ENCODE measurements around the gene SLC10A6.

SLC10A6 gene

DNA sequence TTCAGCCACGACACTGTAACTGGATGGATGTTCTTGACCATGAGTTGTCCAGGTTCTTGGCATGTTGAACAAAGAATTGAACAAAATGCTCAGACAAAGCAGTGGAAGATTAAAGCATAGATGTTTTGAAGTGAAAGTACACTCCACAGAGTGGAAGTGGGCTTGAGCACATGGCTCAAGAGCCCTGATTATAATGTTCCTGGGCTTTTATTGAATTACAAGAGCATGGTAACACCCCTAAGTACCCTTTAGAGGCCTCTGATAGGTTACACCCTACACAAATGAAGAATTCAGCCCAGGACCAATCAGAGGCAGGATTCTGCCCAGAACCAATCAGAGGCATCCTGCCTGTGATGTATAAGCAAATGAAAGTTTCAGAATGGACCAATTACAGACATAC lies 33.5 kb downstream of the SLC10A6 start:
- no peak overlapping the region for H2AFZ ChIP-seq (ENCODE audit: low read depth)
- no peak overlapping the region for H3K4me3 ChIP-seq (IDR thresholded peaks at IDR 0.05; ENCODE audit: insufficient read depth, low read depth, low read length)
- TF ChIP-seq, protein P1, sequence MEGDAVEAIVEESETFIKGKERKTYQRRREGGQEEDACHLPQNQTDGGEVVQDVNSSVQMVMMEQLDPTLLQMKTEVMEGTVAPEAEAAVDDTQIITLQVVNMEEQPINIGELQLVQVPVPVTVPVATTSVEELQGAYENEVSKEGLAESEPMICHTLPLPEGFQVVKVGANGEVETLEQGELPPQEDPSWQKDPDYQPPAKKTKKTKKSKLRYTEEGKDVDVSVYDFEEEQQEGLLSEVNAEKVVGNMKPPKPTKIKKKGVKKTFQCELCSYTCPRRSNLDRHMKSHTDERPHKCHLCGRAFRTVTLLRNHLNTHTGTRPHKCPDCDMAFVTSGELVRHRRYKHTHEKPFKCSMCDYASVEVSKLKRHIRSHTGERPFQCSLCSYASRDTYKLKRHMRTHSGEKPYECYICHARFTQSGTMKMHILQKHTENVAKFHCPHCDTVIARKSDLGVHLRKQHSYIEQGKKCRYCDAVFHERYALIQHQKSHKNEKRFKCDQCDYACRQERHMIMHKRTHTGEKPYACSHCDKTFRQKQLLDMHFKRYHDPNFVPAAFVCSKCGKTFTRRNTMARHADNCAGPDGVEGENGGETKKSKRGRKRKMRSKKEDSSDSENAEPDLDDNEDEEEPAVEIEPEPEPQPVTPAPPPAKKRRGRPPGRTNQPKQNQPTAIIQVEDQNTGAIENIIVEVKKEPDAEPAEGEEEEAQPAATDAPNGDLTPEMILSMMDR (conservative IDR thresholded peaks at IDR 0.05; ENCODE audit: low read depth, low read length): no peak
- H4K20me1 ChIP-seq (ENCODE audit: insufficient read depth): no peaks in the 10 kb centered on the region
- H3K4me2 ChIP-seq: no peak overlapping the region
- no peak overlapping the region for H3K9ac ChIP-seq
- H3K4me1 ChIP-seq (ENCODE audit: low read depth, poor library complexity, severe bottlenecking): no peaks in the 10 kb centered on the region
- no peaks in the 10 kb centered on the region for H3K27me3 ChIP-seq (ENCODE audit: insufficient read depth, low read depth)
- peaks cover 3% of the 10 kb centered on the region; the same call in 1 of the 2 replicates for H3K36me3 ChIP-seq (ENCODE audit: insufficient read depth)
- no peaks in the 10 kb centered on the region for H3K79me2 ChIP-seq (ENCODE audit: insufficient read depth, low read depth)
- H3K27ac ChIP-seq: no peak overlapping the region

DNA sequence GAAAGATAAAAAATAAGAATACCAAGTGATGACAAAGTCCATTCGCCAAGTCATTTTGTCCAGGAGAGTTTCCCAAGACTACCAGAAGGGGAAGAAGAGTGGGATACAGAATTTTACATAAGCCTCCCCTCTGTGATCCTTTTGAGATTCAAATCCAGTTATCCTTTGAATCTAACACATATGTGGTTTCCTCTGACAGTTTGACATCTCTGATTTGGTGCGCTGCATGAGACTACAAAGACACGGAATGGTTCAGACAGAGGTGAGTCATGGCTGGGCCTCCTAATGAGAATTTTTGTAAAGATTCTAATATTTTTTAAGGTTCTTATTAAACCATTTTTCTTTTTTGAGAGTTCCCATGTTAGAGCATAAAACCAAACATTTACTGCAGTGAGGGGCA lies 38.3 kb downstream of the SLC10A6 start:
- H3K36me3 ChIP-seq (ENCODE audit: insufficient read depth): peaks cover 3% of the 10 kb centered on the region; the same call in 1 of the 2 replicates
- H3K27ac ChIP-seq: no peak overlapping the region
- H4K20me1 ChIP-seq (ENCODE audit: insufficient read depth): no peaks in the 10 kb centered on the region
- H3K27me3 ChIP-seq (ENCODE audit: insufficient read depth, low read depth): no peaks in the 10 kb centered on the region
- no peak overlapping the region for H2AFZ ChIP-seq (ENCODE audit: low read depth)
- no peak overlapping the region for H3K4me2 ChIP-seq
- H3K4me1 ChIP-seq (ENCODE audit: low read depth, poor library complexity, severe bottlenecking): no peaks in the 10 kb centered on the region
- TF ChIP-seq, protein P1 (conservative IDR thresholded peaks at IDR 0.05; ENCODE audit: low read depth, low read length): no peak
- H3K9ac ChIP-seq: no peak overlapping the region
- no peak overlapping the region for H3K4me3 ChIP-seq (IDR thresholded peaks at IDR 0.05; ENCODE audit: insufficient read depth, low read depth, low read length)
- H3K79me2 ChIP-seq (ENCODE audit: insufficient read depth, low read depth): no peaks in the 10 kb centered on the region

- no peak overlapping the region for H3K9ac ChIP-seq
- no peak overlapping the region for H3K27ac ChIP-seq
- no peaks in the 10 kb centered on the region for H3K4me1 ChIP-seq (ENCODE audit: low read depth, poor library complexity, severe bottlenecking)
- H3K79me2 ChIP-seq (ENCODE audit: insufficient read depth, low read depth): no peaks in the 10 kb centered on the region
- no peak overlapping the region for H2AFZ ChIP-seq (ENCODE audit: low read depth)
- H3K4me2 ChIP-seq: no peak overlapping the region
- H3K27me3 ChIP-seq (ENCODE audit: insufficient read depth, low read depth): no peaks in the 10 kb centered on the region
- no peaks in the 10 kb centered on the region for H4K20me1 ChIP-seq (ENCODE audit: insufficient read depth)
- H3K36me3 ChIP-seq (ENCODE audit: insufficient read depth): peaks cover 3% of the 10 kb centered on the region; the same call in 1 of the 2 replicates
- TF ChIP-seq, protein P1 (conservative IDR thresholded peaks at IDR 0.05; ENCODE audit: low read depth, low read length): no peak
- H3K4me3 ChIP-seq (IDR thresholded peaks at IDR 0.05; ENCODE audit: insufficient read depth, low read depth, low read length): no peak overlapping the region
Measured at GRCh38 chr4:86809809-86810208, 39.4 kb downstream of the SLC10A6 start.

DNA sequence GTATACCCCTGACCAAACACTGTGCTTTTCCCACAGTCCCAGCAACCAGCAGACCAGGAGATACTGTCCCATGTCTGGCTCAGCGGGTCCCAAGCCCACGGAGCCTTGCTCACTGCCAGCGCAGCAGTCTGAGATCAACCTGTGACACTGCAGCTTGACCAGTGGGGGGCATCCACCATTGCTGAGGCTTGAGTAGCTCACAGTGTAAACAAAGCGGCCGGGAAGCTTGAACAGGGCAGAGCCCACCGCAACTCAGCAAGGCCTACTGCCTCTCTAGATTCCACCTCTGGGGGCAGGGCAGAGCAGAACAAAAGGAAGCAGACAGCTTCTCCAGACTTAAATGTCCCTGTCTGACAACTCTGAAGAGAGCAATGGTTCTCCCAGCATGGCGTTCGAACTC lies 58.1 kb downstream of the SLC10A6 start:
- Histone ChIP-seq H3K4me3 (IDR thresholded peaks at IDR 0.05; ENCODE audit: insufficient read depth, low read depth, low read length) (no peak overlapping the region), H4K20me1 (ENCODE audit: insufficient read depth) (no peaks in the 10 kb centered on the region), H3K36me3 (ENCODE audit: insufficient read depth) (no peaks in the 10 kb centered on the region), H3K27me3 (ENCODE audit: insufficient read depth, low read depth) (no peaks in the 10 kb centered on the region), H3K27ac (no peak overlapping the region), H3K4me1 (ENCODE audit: low read depth, poor library complexity, severe bottlenecking) (no peaks in the 10 kb centered on the region), H3K9ac (no peak overlapping the region), H2AFZ (ENCODE audit: low read depth) (no peak overlapping the region), H3K4me2 (no peak overlapping the region), H3K79me2 (ENCODE audit: insufficient read depth, low read depth) (no peaks in the 10 kb centered on the region)
- TF ChIP-seq, protein P1 (conservative IDR thresholded peaks at IDR 0.05; ENCODE audit: low read depth, low read length): no peak

All from KMS-11 (cell line).